ENCODE measurements around the gene FCN2. TPM values are rescaled to one million over a fixed set of nuclear protein-coding genes. Genes with fewer than 3 reads are reported as not detected.

FCN2 gene
- total RNA-seq: not detected in 2 replicates

GRCh38 chr9:134880484-134881312, at the start of gene FCN2:
TSS of gene FCN2 (plus strand) at chr9:134880810. CDS start at chr9:134880822, 12 bp downstream.

GRCh38 chr9:134917431-134918373, 37.1 kb downstream of the FCN2 start, which contains the start of gene FCN1:
TSS of gene FCN1 (minus strand) at chr9:134917912. CDS start at chr9:134917871, 41 bp downstream.

Other genes with a start within 250 kb of the FCN2 start
- gene COL5A1, start 239.0 kb upstream of the FCN2 start, total RNA-seq: 152 and 212 TPM in 2 replicates
- not detected in 2 replicates for gene FCN1, start 37.1 kb downstream of the FCN2 start, total RNA-seq
- gene OLFM1, start 206.9 kb downstream of the FCN2 start, total RNA-seq: 0.29 and 9.9 TPM in 2 replicates

All from myometrial cell (primary cell).